WTC11 (cell line): ENCODE measurements around the gene CMKLR1. TPM values are rescaled to one million over a fixed set of nuclear protein-coding genes. Genes with fewer than 3 reads are reported as not detected.

Source experiments
- ATAC-seq: fragments of 200-7000 bp; cut with Tn5 transposase; 2 replicates; pipeline ENCODE4 v1.10.0; 2021; ENCODE audit warnings: mild to moderate bottlenecking, moderate library complexity
- CTCF ChIA-PET: fragments of 300-600 bp; sonication (Branson Sonifier 250); formaldehyde crosslinking; loops from one replicate; lab custom pipeline; 2021; ENCODE audit warnings: antibody characterized with exemption; lab: Charles Lee
- POLR2A ChIA-PET: fragments of 350-600 bp; sonication (Branson Sonifier 250); formaldehyde crosslinking; loops from one replicate; lab custom pipeline; 2021; ENCODE audit warnings: antibody characterized with exemption; lab: Charles Lee
- DNase-seq: peaks from one replicate; pipeline ENCODE4 v3.0.0; 2021; ENCODE audit warnings: low spot score
- H3K27ac Mint-ChIP-seq: 2 replicates; pipeline ENCODE4 v1.8.0; 2021; ENCODE audit warnings: mixed read lengths
- H3K27me3 Mint-ChIP-seq: 2 replicates; pipeline ENCODE4 v1.8.0; 2021; ENCODE audit warnings: low read depth, mild to moderate bottlenecking, moderate library complexity, mixed read lengths
- H3K36me3 Mint-ChIP-seq: 2 replicates; pipeline ENCODE4 v1.8.0; 2021; ENCODE audit warnings: mixed read lengths
- H3K4me1 Mint-ChIP-seq: 2 replicates; pipeline ENCODE4 v1.8.0; 2022; ENCODE audit warnings: mixed read lengths
- H3K4me3 Mint-ChIP-seq: 2 replicates; pipeline ENCODE4 v1.8.0; 2021; ENCODE audit warnings: mild to moderate bottlenecking, moderate library complexity, mixed read lengths
- H3K9me3 Mint-ChIP-seq: 2 replicates; pipeline ENCODE4 v1.8.0; 2021; ENCODE audit warnings: mixed read lengths
- ELF4 ChIP-seq: sonication (generic); formaldehyde crosslinking; IDR thresholded peaks from 2 replicates; pipeline ENCODE4 v1.8.1; 2022; ENCODE audit warnings: low read depth, mild to moderate bottlenecking, moderate library complexity, missing genetic modification reagents
- RORB ChIP-seq: fragments of 250-450 bp; sonication (Bioruptor Pico); IDR thresholded peaks from 2 replicates; pipeline ENCODE4 v1.9.0; 2021; ENCODE audit warnings: mild to moderate bottlenecking
- TCF7 ChIP-seq: sonication (generic); formaldehyde crosslinking; IDR thresholded peaks from 2 replicates; pipeline ENCODE4 v1.8.0; 2022; ENCODE audit warnings: mild to moderate bottlenecking, low read depth, missing genetic modification reagents, moderate library complexity
- TEAD1 ChIP-seq: sonication (generic); formaldehyde crosslinking; IDR thresholded peaks from 2 replicates; pipeline ENCODE4 v1.8.0; 2022; ENCODE audit warnings: mild to moderate bottlenecking, missing genetic modification reagents
- ZNF423 ChIP-seq: fragments of 250-450 bp; sonication (Bioruptor Pico); IDR thresholded peaks from 2 replicates; pipeline ENCODE4 v2.1.2; 2022; ENCODE audit warnings: mild to moderate bottlenecking, moderate library complexity
- total RNA-seq: library from RNA; stranded (reverse); gene quantifications from 3 replicates; pipeline ENCODE4 v1.2.3, GENCODE V29; 2021
- TF ChIP-seq, protein P1 (sequence below): sonication (generic); formaldehyde crosslinking; IDR thresholded peaks from 2 replicates; pipeline ENCODE4 v1.8.1; 2023; ENCODE audit warnings: mild to moderate bottlenecking, missing genetic modification reagents
- TF ChIP-seq, protein P2 (sequence below): sonication (generic); formaldehyde crosslinking; IDR thresholded peaks from 2 replicates; pipeline ENCODE4 v1.8.0; 2023; ENCODE audit warnings: missing genetic modification reagents, mild to moderate bottlenecking, borderline replicate concordance
- TF ChIP-seq, protein P3 (sequence below): fragments of 250-450 bp; sonication (Bioruptor Pico); conservative IDR thresholded peaks from 2 replicates; pipeline ENCODE4 v1.9.0; 2021; ENCODE audit warnings: mild to moderate bottlenecking
- TF ChIP-seq, protein P4 (sequence below): fragments of 250-450 bp; sonication (Bioruptor Pico); IDR thresholded peaks from 2 replicates; pipeline ENCODE4 v1.9.0; 2021; ENCODE audit warnings: mild to moderate bottlenecking

Gene CMKLR1
- total RNA-seq, 1 experiment from 2014 or later = 1.6 TPM

DNA sequence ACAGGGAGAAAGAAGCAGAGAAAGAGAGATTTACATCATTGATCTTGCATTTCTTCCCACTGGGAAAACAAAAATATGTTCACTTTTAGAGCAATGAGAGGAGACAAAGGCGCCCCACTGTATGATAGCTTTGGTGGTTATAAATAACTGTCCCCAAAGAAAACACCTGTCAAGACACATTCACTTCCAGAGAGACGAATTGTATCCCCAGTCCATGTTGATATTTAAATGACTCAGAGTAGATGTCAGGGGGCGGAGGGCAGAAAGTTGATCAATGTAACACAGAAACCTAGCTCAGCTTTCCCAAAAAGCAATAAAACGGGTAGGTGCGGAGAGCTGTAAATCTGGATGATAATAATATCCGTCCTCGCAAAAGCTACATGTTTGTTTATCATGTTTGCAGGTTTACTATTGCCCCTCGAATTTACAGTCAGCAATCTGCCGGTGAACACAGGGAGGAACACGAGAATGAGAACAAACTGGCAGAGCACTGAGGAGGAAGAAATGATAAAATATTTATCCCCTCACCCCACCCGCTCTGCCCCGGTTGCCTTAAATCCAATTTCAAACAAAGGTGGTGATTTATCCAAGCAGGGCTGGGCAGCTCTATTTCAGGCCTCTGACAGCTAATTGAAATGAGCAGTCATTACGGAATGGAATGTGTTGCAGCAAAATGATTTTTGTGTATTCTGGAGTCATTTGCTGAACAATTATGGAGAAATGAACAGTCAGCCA lies 84.4 kb downstream of the CMKLR1 start:
- DNase-seq (no peak), ATAC-seq (no peak)
- Mint-ChIP-seq H3K9me3 (peaks cover 11% of the 10 kb centered on the region), H3K27ac (no peak overlapping the region), H3K4me3 (no peak overlapping the region), H3K36me3 (peaks cover 7% of the 10 kb centered on the region), H3K4me1 (peaks cover 32% of the 10 kb centered on the region), H3K27me3 (peaks cover 5% of the 10 kb centered on the region; the same call in 1 of the 2 replicates)
- ChIA-PET POLR2A (interaction anchor here (0.5 kb wide), 1 partner anchor 75 kb away, joined by 3 read pairs; no protein-coding TSS in a partner anchor), CTCF (no interaction called here)
- TF ChIP-seq RORB (no peak), ELF4 (CRISPR knock-in tag) (no peak), TCF7 (no peak), TEAD1 (CRISPR knock-in tag) (no peak)
- TF ChIP-seq, protein P1, sequence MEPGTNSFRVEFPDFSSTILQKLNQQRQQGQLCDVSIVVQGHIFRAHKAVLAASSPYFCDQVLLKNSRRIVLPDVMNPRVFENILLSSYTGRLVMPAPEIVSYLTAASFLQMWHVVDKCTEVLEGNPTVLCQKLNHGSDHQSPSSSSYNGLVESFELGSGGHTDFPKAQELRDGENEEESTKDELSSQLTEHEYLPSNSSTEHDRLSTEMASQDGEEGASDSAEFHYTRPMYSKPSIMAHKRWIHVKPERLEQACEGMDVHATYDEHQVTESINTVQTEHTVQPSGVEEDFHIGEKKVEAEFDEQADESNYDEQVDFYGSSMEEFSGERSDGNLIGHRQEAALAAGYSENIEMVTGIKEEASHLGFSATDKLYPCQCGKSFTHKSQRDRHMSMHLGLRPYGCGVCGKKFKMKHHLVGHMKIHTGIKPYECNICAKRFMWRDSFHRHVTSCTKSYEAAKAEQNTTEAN (CRISPR knock-in tag) = no peak
- TF ChIP-seq, protein P2, sequence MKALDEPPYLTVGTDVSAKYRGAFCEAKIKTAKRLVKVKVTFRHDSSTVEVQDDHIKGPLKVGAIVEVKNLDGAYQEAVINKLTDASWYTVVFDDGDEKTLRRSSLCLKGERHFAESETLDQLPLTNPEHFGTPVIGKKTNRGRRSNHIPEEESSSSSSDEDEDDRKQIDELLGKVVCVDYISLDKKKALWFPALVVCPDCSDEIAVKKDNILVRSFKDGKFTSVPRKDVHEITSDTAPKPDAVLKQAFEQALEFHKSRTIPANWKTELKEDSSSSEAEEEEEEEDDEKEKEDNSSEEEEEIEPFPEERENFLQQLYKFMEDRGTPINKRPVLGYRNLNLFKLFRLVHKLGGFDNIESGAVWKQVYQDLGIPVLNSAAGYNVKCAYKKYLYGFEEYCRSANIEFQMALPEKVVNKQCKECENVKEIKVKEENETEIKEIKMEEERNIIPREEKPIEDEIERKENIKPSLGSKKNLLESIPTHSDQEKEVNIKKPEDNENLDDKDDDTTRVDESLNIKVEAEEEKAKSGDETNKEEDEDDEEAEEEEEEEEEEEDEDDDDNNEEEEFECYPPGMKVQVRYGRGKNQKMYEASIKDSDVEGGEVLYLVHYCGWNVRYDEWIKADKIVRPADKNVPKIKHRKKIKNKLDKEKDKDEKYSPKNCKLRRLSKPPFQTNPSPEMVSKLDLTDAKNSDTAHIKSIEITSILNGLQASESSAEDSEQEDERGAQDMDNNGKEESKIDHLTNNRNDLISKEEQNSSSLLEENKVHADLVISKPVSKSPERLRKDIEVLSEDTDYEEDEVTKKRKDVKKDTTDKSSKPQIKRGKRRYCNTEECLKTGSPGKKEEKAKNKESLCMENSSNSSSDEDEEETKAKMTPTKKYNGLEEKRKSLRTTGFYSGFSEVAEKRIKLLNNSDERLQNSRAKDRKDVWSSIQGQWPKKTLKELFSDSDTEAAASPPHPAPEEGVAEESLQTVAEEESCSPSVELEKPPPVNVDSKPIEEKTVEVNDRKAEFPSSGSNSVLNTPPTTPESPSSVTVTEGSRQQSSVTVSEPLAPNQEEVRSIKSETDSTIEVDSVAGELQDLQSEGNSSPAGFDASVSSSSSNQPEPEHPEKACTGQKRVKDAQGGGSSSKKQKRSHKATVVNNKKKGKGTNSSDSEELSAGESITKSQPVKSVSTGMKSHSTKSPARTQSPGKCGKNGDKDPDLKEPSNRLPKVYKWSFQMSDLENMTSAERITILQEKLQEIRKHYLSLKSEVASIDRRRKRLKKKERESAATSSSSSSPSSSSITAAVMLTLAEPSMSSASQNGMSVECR = no peak
- TF ChIP-seq, protein P3, sequence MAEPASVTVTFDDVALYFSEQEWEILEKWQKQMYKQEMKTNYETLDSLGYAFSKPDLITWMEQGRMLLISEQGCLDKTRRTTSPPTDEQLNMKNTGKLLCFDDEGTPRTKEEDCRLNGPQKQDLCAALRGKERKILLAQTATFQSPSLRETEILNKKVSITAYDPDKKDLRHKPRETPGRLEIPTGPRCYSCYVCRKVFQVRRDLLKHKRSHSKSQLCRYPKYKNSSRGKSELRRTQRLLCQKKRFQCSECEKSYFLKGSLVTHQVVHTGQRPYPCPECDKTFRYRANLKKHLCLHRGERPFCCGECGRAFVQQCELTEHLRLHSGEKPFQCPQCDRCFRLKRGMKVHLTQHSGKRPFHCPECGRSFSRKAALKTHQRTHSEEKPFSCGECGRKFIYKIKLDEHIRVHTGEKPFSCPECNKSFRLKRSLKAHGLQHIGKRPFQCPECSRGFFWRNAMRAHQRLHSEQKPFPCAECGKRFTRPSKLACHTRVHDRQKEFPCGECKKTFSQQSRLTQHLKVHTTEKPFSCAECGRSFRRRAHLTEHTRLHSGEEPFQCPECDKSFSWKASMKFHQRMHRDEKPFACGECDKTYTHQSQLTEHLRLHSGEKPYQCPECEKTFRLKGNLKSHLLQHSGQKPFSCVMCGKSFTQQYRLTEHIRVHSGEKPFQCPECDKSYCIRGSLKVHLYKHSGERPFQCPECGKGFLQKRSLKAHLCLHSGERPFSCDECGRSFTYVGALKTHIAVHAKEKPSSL (CRISPR knock-in tag) = no peak

DNA sequence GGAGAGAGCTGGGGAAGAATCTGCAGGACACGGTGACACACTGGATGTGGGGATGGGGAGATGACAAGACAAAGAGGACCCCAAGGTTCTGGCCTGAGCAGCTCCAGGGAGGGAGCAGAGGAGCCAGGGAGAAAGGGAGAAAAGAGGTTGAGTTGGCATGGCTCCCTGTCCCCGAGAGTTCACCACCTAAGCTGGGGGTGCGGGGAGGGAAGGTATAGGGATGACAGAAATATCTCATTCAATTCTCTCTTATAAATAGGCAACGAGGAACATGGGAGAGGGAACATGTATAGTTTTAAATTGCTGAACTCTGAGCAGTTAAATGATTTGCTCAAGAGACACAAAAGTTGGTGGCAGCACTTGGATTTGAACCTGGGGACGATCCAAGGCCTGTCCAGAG lies 85.1 kb downstream of the CMKLR1 start:
- peaks cover under 1% of the 10 kb centered on the region; the same call in 1 of the 2 replicates for H3K36me3 Mint-ChIP-seq
- no peak overlapping the region for H3K27ac Mint-ChIP-seq
- DNase-seq (no peak), ATAC-seq (no peak)
- peaks cover 32% of the 10 kb centered on the region for H3K4me1 Mint-ChIP-seq
- ChIA-PET POLR2A (interaction anchor here (0.7 kb wide), 1 partner anchor 63 kb away, joined by 6 read pairs; no protein-coding TSS in a partner anchor), CTCF (interaction anchor here (1.0 kb wide), 1 partner anchor 342 kb away, joined by 6 read pairs; no protein-coding TSS in a partner anchor)
- TF ChIP-seq, protein P4, sequence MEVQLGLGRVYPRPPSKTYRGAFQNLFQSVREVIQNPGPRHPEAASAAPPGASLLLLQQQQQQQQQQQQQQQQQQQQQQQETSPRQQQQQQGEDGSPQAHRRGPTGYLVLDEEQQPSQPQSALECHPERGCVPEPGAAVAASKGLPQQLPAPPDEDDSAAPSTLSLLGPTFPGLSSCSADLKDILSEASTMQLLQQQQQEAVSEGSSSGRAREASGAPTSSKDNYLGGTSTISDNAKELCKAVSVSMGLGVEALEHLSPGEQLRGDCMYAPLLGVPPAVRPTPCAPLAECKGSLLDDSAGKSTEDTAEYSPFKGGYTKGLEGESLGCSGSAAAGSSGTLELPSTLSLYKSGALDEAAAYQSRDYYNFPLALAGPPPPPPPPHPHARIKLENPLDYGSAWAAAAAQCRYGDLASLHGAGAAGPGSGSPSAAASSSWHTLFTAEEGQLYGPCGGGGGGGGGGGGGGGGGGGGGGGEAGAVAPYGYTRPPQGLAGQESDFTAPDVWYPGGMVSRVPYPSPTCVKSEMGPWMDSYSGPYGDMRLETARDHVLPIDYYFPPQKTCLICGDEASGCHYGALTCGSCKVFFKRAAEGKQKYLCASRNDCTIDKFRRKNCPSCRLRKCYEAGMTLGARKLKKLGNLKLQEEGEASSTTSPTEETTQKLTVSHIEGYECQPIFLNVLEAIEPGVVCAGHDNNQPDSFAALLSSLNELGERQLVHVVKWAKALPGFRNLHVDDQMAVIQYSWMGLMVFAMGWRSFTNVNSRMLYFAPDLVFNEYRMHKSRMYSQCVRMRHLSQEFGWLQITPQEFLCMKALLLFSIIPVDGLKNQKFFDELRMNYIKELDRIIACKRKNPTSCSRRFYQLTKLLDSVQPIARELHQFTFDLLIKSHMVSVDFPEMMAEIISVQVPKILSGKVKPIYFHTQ (CRISPR knock-in tag) = no peak
- no peak for TF ChIP-seq ZNF423 (CRISPR knock-in tag)
- H3K9me3 Mint-ChIP-seq = peaks cover 5% of the 10 kb centered on the region
- peaks cover 2% of the 10 kb centered on the region; the same call in 1 of the 2 replicates for H3K27me3 Mint-ChIP-seq
- no peak overlapping the region for H3K4me3 Mint-ChIP-seq
